Measurements from ENCODE around the gene CAPN15.

GRCh38 chr16:539901-540530, 12.5 kb downstream of the CAPN15 start:
- TF ChIP-seq RCOR1 (IDR thresholded peaks at IDR 0.05; ENCODE audit: insufficient replicate concordance, low read length), result no peak
- peak; percentile 60 for TF ChIP-seq CTCF (conservative IDR thresholded peaks at IDR 0.05; ENCODE audit: low read depth, low read length)
- TF ChIP-seq MAZ (IDR thresholded peaks at IDR 0.05; ENCODE audit: borderline replicate concordance, low read depth, low read length), result peak; percentile 76

Measured in IMR-90 (cell line).